ENCODE measurements around the gene XAF1.
"Not testable (repeated sequence)": the region's sequence is repeated elsewhere in the genome, so short reads cannot be mapped to it uniquely, and the experiment has no call there.

XAF1 gene

GRCh38 chr17:6713130-6713917 is 42.5 kb upstream of the XAF1 start, which contains the start of gene SLC13A5:
Gene SLC13A5, minus strand, starts transcription at chr17:6713369. Its CDS starts 36 bp downstream, at chr17:6713333.
- Histone ChIP-seq H3K27me3 (peaks cover 29% of the 10 kb centered on the region), H3K4me2 (peak within 1 kb of the TSS; percentile 79), H3K9me3 (peaks cover 12% of the 10 kb centered on the region), H3K9ac (no peak within 1 kb of the TSS), H3K36me3 (no peaks in the 10 kb centered on the region), H3K4me1 (peaks cover 21% of the 10 kb centered on the region), H3K4me3 (peak within 1 kb of the TSS; percentile 57), H3K27ac (no peak within 1 kb of the TSS), H4K20me1 (peaks cover 6% of the 10 kb centered on the region; the same call in 1 of the 2 replicates)
- TF ChIP-seq Cebpa-rat (IDR thresholded peaks at IDR 0.05) = no peak

- Histone ChIP-seq H3K4me1 (peaks cover 21% of the 10 kb centered on the region), H3K4me2 (peak overlapping the region; percentile 79; the same call in 1 of the 2 replicates), H3K9ac (no peak overlapping the region), H3K36me3 (no peaks in the 10 kb centered on the region), H4K20me1 (peaks cover 6% of the 10 kb centered on the region; the same call in 1 of the 2 replicates), H3K4me3 (no peak overlapping the region), H3K27me3 (peaks cover 29% of the 10 kb centered on the region), H3K27ac (no peak overlapping the region), H3K9me3 (peaks cover 12% of the 10 kb centered on the region)
- TF ChIP-seq Cebpa-rat (IDR thresholded peaks at IDR 0.05) = no peak
Observed at GRCh38 chr17:6713918-6714271, 42.0 kb upstream of the XAF1 start.

- peaks cover 12% of the 10 kb centered on the region for H3K9me3 ChIP-seq
- TF ChIP-seq Cebpa-rat (IDR thresholded peaks at IDR 0.05) = no peak
- H4K20me1 ChIP-seq = peaks cover 6% of the 10 kb centered on the region; the same call in 1 of the 2 replicates
- H3K9ac ChIP-seq = no peak overlapping the region
- H3K4me2 ChIP-seq = no peak overlapping the region
- H3K36me3 ChIP-seq = no peaks in the 10 kb centered on the region
- no peak overlapping the region for H3K4me3 ChIP-seq
- peaks cover 21% of the 10 kb centered on the region for H3K4me1 ChIP-seq
- H3K27me3 ChIP-seq = peaks cover 29% of the 10 kb centered on the region
- no peak overlapping the region for H3K27ac ChIP-seq
Observed at GRCh38 chr17:6714315-6714874, 41.5 kb upstream of the XAF1 start.

GRCh38 chr17:6716736-6717135 is 39.1 kb upstream of the XAF1 start:
- Histone ChIP-seq H3K4me2 (no peak overlapping the region), H3K27ac (no peak overlapping the region), H3K36me3 (no peaks in the 10 kb centered on the region), H3K9ac (no peak overlapping the region), H4K20me1 (peaks cover 6% of the 10 kb centered on the region; the same call in 1 of the 2 replicates), H3K27me3 (peaks cover 28% of the 10 kb centered on the region), H3K4me1 (peaks cover 19% of the 10 kb centered on the region), H3K9me3 (peaks cover 12% of the 10 kb centered on the region), H3K4me3 (no peak overlapping the region)
- no peak for TF ChIP-seq Cebpa-rat (IDR thresholded peaks at IDR 0.05)

- Histone ChIP-seq H3K27me3 (no peaks in the 10 kb centered on the region), H3K36me3 (no peaks in the 10 kb centered on the region), H3K4me3 (no peak overlapping the region), H3K4me2 (no peak overlapping the region), H3K9me3 (peaks cover 4% of the 10 kb centered on the region), H3K4me1 (no peaks in the 10 kb centered on the region), H3K9ac (no peak overlapping the region), H4K20me1 (no peaks in the 10 kb centered on the region), H3K27ac (no peak overlapping the region)
- TF ChIP-seq Cebpa-rat (IDR thresholded peaks at IDR 0.05) = no peak
Observed at GRCh38 chr17:6721744-6722143, 34.1 kb upstream of the XAF1 start.

GRCh38 chr17:6724009-6724408 is 31.8 kb upstream of the XAF1 start:
- Histone ChIP-seq H3K9ac (no peak overlapping the region), H3K27me3 (no peaks in the 10 kb centered on the region), H3K27ac (no peak overlapping the region), H3K4me2 (no peak overlapping the region), H3K9me3 (no peaks in the 10 kb centered on the region), H3K4me3 (no peak overlapping the region), H4K20me1 (no peaks in the 10 kb centered on the region), H3K4me1 (no peaks in the 10 kb centered on the region), H3K36me3 (no peaks in the 10 kb centered on the region)
- TF ChIP-seq Cebpa-rat (IDR thresholded peaks at IDR 0.05) = no peak

- no peak for TF ChIP-seq Cebpa-rat (IDR thresholded peaks at IDR 0.05)
- Histone ChIP-seq H3K4me2 (no peak overlapping the region), H3K9me3 (no peaks in the 10 kb centered on the region), H3K27me3 (no peaks in the 10 kb centered on the region), H3K4me3 (no peak overlapping the region), H3K4me1 (no peaks in the 10 kb centered on the region), H3K36me3 (no peaks in the 10 kb centered on the region), H3K9ac (no peak overlapping the region), H4K20me1 (no peaks in the 10 kb centered on the region), H3K27ac (no peak overlapping the region)
Observed at GRCh38 chr17:6729531-6729930, 26.3 kb upstream of the XAF1 start.

- H3K4me3 ChIP-seq, H3K9me3 ChIP-seq, H3K27ac ChIP-seq, H4K20me1 ChIP-seq, H3K4me1 ChIP-seq, H3K4me2 ChIP-seq, H3K9ac ChIP-seq, H3K36me3 ChIP-seq, H3K27me3 ChIP-seq: not testable (repeated sequence)
Observed at GRCh38 chr17:6746665-6747064, 9.2 kb upstream of the XAF1 start.

GRCh38 chr17:6748617-6749016 is 7.2 kb upstream of the XAF1 start:
- Histone ChIP-seq H4K20me1 (no peaks in the 10 kb centered on the region), H3K9me3 (no peaks in the 10 kb centered on the region), H3K27ac (no peak overlapping the region), H3K4me3 (no peak overlapping the region), H3K4me1 (peaks cover 17% of the 10 kb centered on the region), H3K9ac (no peak overlapping the region), H3K4me2 (no peak overlapping the region), H3K27me3 (no peaks in the 10 kb centered on the region), H3K36me3 (no peaks in the 10 kb centered on the region)
- no peak for TF ChIP-seq Cebpa-rat (IDR thresholded peaks at IDR 0.05)

GRCh38 chr17:6749519-6749918 is 6.3 kb upstream of the XAF1 start:
- no peaks in the 10 kb centered on the region for H3K36me3 ChIP-seq
- no peaks in the 10 kb centered on the region for H3K27me3 ChIP-seq
- H3K27ac ChIP-seq = no peak overlapping the region
- H3K4me2 ChIP-seq = no peak overlapping the region
- H3K9ac ChIP-seq = no peak overlapping the region
- no peak overlapping the region for H3K4me3 ChIP-seq
- no peaks in the 10 kb centered on the region for H4K20me1 ChIP-seq
- peaks cover 24% of the 10 kb centered on the region for H3K4me1 ChIP-seq
- TF ChIP-seq Cebpa-rat (IDR thresholded peaks at IDR 0.05) = no peak
- no peaks in the 10 kb centered on the region for H3K9me3 ChIP-seq

Measured in BLaER1 (cell line).